Measurements from ENCODE around the gene ATP5MC2. TPM values are rescaled to one million over a fixed set of nuclear protein-coding genes. Genes with fewer than 3 reads are reported as not detected.

ATP5MC2 gene
- total RNA-seq, 1 donor from 2014 or later = 330 TPM

Other genes starting within 250 kb of the ATP5MC2 start
- gene PRR13, start 234.3 kb downstream of the ATP5MC2 start, total RNA-seq = 266 and 288 TPM in 2 replicates
- gene PCBP2, start 224.0 kb downstream of the ATP5MC2 start, total RNA-seq = 841 and 853 TPM in 2 replicates
- gene MAP3K12, start 176.6 kb downstream of the ATP5MC2 start, total RNA-seq = 3.6 and 6.0 TPM in 2 replicates
- gene TARBP2, start 174.8 kb downstream of the ATP5MC2 start, total RNA-seq = 45.7 and 49.6 TPM in 2 replicates
- not detected in 2 replicates for gene NPFF, start 168.6 kb downstream of the ATP5MC2 start, total RNA-seq
- gene ATF7, start 49.7 kb downstream of the ATP5MC2 start, total RNA-seq = 29.5 and 36.8 TPM in 2 replicates
- 44.2 and 59.5 TPM in 2 replicates for gene CALCOCO1, start 51.4 kb upstream of the ATP5MC2 start, total RNA-seq
- not detected in 2 replicates for gene CISTR, start 75.9 kb upstream of the ATP5MC2 start, total RNA-seq

Data from activated B cell treated with CpG ODN at 0.5 μM for 24 hours (primary cell).